Measurements from ENCODE around the gene SUPT6H.

Gene SUPT6H

GRCh38 chr17:28710861-28711722 is 49.1 kb downstream of the SUPT6H start:
- Mint-ChIP-seq H3K9me3 (no peaks in the 10 kb centered on the region), H3K36me3 (ENCODE audit: insufficient read depth) (peaks cover 12% of the 10 kb centered on the region), H3K4me3 (peak overlapping the region; percentile 87 to 90), H3K27me3 (peaks cover 0 to 21% of the 10 kb centered on the region in 2 donors), H3K27ac (peak overlapping the region; percentile 91), H3K4me1 (ENCODE audit: low read depth in 2 of 2) (peaks cover 12 to 16% of the 10 kb centered on the region in 2 donors)
- ATAC-seq (replicated peaks) (peak; percentile 87), DNase-seq (peak; percentile 87 to 91 (median 89))

GRCh38 chr17:28711723-28712031 is 49.7 kb downstream of the SUPT6H start, which contains the start of gene PROCA1:
PROCA1 (minus strand) TSS chr17:28711888; CDS start chr17:28711660, 228 bp downstream.
- Mint-ChIP-seq H3K9me3 (no peaks in the 10 kb centered on the region), H3K27ac (peak within 1 kb of the TSS; percentile 91), H3K27me3 (peaks cover 0 to 25% of the 10 kb centered on the region in 2 donors), H3K4me1 (ENCODE audit: low read depth in 2 of 2) (peaks cover 12 to 16% of the 10 kb centered on the region in 2 donors), H3K36me3 (ENCODE audit: insufficient read depth) (peaks cover 12% of the 10 kb centered on the region), H3K4me3 (peak within 1 kb of the TSS; percentile 87 to 90)
- DNase-seq, result no peak
- peak; percentile 50 for ATAC-seq (replicated peaks)

GRCh38 chr17:28712032-28712704 is 50.2 kb downstream of the SUPT6H start:
- H3K27ac Mint-ChIP-seq, result peak overlapping the region; percentile 91
- H3K36me3 Mint-ChIP-seq (ENCODE audit: insufficient read depth), result peaks cover 12% of the 10 kb centered on the region
- H3K4me3 Mint-ChIP-seq, result peak overlapping the region; percentile 87 to 90
- H3K4me1 Mint-ChIP-seq (ENCODE audit: low read depth in 2 of 2), result peaks cover 12 to 15% of the 10 kb centered on the region in 2 donors
- no peaks in the 10 kb centered on the region for H3K9me3 Mint-ChIP-seq
- DNase-seq (peak; percentile 36 to 52 (median 46)), ATAC-seq (replicated peaks) (peak; percentile 53)
- peaks cover 0 to 25% of the 10 kb centered on the region in 2 donors for H3K27me3 Mint-ChIP-seq

- Mint-ChIP-seq H3K36me3 (ENCODE audit: insufficient read depth) (peaks cover 12% of the 10 kb centered on the region), H3K27ac (peak overlapping the region in 1 of 2 donors; percentile 91), H3K9me3 (no peaks in the 10 kb centered on the region), H3K4me3 (peak overlapping the region; percentile 87 to 90), H3K4me1 (ENCODE audit: low read depth in 2 of 2) (peaks cover 12 to 16% of the 10 kb centered on the region in 2 donors), H3K27me3 (peaks cover 0 to 25% of the 10 kb centered on the region in 2 donors)
- ATAC-seq (replicated peaks), result no peak
- no peak for DNase-seq
Observed at GRCh38 chr17:28712705-28713415, 50.9 kb downstream of the SUPT6H start.

- no peaks in the 10 kb centered on the region for H3K9me3 Mint-ChIP-seq
- no peak overlapping the region for H3K4me3 Mint-ChIP-seq
- ATAC-seq (replicated peaks), result no peak
- peaks cover 19 to 24% of the 10 kb centered on the region in 2 donors for H3K4me1 Mint-ChIP-seq (ENCODE audit: low read depth in 2 of 2)
- DNase-seq, result no peak
- peaks cover 10% of the 10 kb centered on the region for H3K36me3 Mint-ChIP-seq (ENCODE audit: insufficient read depth)
- H3K27me3 Mint-ChIP-seq, result peaks cover 0 to 25% of the 10 kb centered on the region in 2 donors
- no peak overlapping the region for H3K27ac Mint-ChIP-seq
Observed at GRCh38 chr17:28714281-28714680, 52.3 kb downstream of the SUPT6H start.

- H3K27me3 Mint-ChIP-seq, result peaks cover 0 to 25% of the 10 kb centered on the region in 2 donors
- peaks cover 15% of the 10 kb centered on the region for H3K36me3 Mint-ChIP-seq (ENCODE audit: insufficient read depth)
- DNase-seq, result no peak
- ATAC-seq (replicated peaks), result no peak
- H3K27ac Mint-ChIP-seq, result no peak overlapping the region
- H3K9me3 Mint-ChIP-seq, result no peaks in the 10 kb centered on the region
- peaks cover 28 to 30% of the 10 kb centered on the region in 2 donors for H3K4me1 Mint-ChIP-seq (ENCODE audit: low read depth in 2 of 2)
- H3K4me3 Mint-ChIP-seq, result no peak overlapping the region
Observed at GRCh38 chr17:28715217-28715616, 53.2 kb downstream of the SUPT6H start.

- DNase-seq, result no peak
- Mint-ChIP-seq H3K4me3 (no peak overlapping the region), H3K27ac (no peak overlapping the region), H3K36me3 (ENCODE audit: insufficient read depth) (peaks cover 28% of the 10 kb centered on the region), H3K9me3 (no peaks in the 10 kb centered on the region), H3K27me3 (peaks cover 0 to 25% of the 10 kb centered on the region in 2 donors), H3K4me1 (ENCODE audit: low read depth in 2 of 2) (peaks cover 30 to 34% of the 10 kb centered on the region in 2 donors)
- ATAC-seq (replicated peaks), result no peak
Observed at GRCh38 chr17:28716740-28717577, 55.0 kb downstream of the SUPT6H start.

GRCh38 chr17:28717578-28718332 is 55.8 kb downstream of the SUPT6H start, which contains the start of gene RAB34:
RAB34 (minus strand) TSS chr17:28717868; CDS start chr17:28717266, 602 bp downstream.
- no peak for DNase-seq
- Mint-ChIP-seq H3K4me1 (ENCODE audit: low read depth in 2 of 2) (peaks cover 29 to 31% of the 10 kb centered on the region in 2 donors), H3K27me3 (peaks cover 0 to 25% of the 10 kb centered on the region in 2 donors), H3K4me3 (peak within 1 kb of the TSS; percentile 20 to 52), H3K27ac (no peak within 1 kb of the TSS), H3K9me3 (no peaks in the 10 kb centered on the region), H3K36me3 (ENCODE audit: insufficient read depth) (peaks cover 36% of the 10 kb centered on the region)
- ATAC-seq (replicated peaks), result no peak

GRCh38 chr17:28718333-28719020 is 56.5 kb downstream of the SUPT6H start:
- H3K36me3 Mint-ChIP-seq (ENCODE audit: insufficient read depth), result peaks cover 43% of the 10 kb centered on the region
- H3K4me3 Mint-ChIP-seq, result peak overlapping the region; percentile 20 to 52
- H3K4me1 Mint-ChIP-seq (ENCODE audit: low read depth in 2 of 2), result peaks cover 29 to 31% of the 10 kb centered on the region in 2 donors
- peaks cover 0 to 25% of the 10 kb centered on the region in 2 donors for H3K27me3 Mint-ChIP-seq
- DNase-seq (no peak), ATAC-seq (replicated peaks) (no peak)
- no peaks in the 10 kb centered on the region for H3K9me3 Mint-ChIP-seq
- H3K27ac Mint-ChIP-seq, result no peak overlapping the region

GRCh38 chr17:28719021-28719433 is 57.0 kb downstream of the SUPT6H start:
- peaks cover 29 to 31% of the 10 kb centered on the region in 2 donors for H3K4me1 Mint-ChIP-seq (ENCODE audit: low read depth in 2 of 2)
- H3K9me3 Mint-ChIP-seq, result no peaks in the 10 kb centered on the region
- DNase-seq (no peak), ATAC-seq (replicated peaks) (no peak)
- H3K27me3 Mint-ChIP-seq, result peaks cover 0 to 24% of the 10 kb centered on the region in 2 donors
- H3K4me3 Mint-ChIP-seq, result peak overlapping the region; percentile 98 to 100
- peaks cover 49% of the 10 kb centered on the region for H3K36me3 Mint-ChIP-seq (ENCODE audit: insufficient read depth)
- H3K27ac Mint-ChIP-seq, result peak overlapping the region; percentile 96 to 98

GRCh38 chr17:28720247-28720996 is 58.4 kb downstream of the SUPT6H start:
- peaks cover 0 to 10% of the 10 kb centered on the region in 2 donors for H3K27me3 Mint-ChIP-seq
- peaks cover 61% of the 10 kb centered on the region for H3K36me3 Mint-ChIP-seq (ENCODE audit: insufficient read depth)
- DNase-seq (no peak), ATAC-seq (replicated peaks) (no peak)
- peak overlapping the region; percentile 96 to 98 for H3K27ac Mint-ChIP-seq
- peaks cover 41 to 44% of the 10 kb centered on the region in 2 donors for H3K4me1 Mint-ChIP-seq (ENCODE audit: low read depth in 2 of 2)
- peak overlapping the region; percentile 98 to 100 for H3K4me3 Mint-ChIP-seq
- no peaks in the 10 kb centered on the region for H3K9me3 Mint-ChIP-seq

All from effector memory CD8-positive, alpha-beta T cell (primary cell).